H9 (cell line): Measurements from ENCODE around the gene ACAD10. TPM values are rescaled to one million over a fixed set of nuclear protein-coding genes. Genes with fewer than 3 reads are reported as not detected.

Experiments
- DNase-seq: peaks from one replicate; pipeline ENCODE4 v3.0.0-alpha.2; 2017
- H2AFZ ChIP-seq: one replicate; pipeline ENCODE4 v1.6.1; 2013; ENCODE audit warnings: mild to moderate bottlenecking, low read length, control low read depth, moderate library complexity
- H2AK5ac ChIP-seq: 2 replicates; pipeline ENCODE4 v1.6.1; 2013; ENCODE audit warnings: low read length, control low read depth, mixed read lengths; ENCODE audit not compliant: insufficient read length
- H2BK120ac ChIP-seq: one replicate; pipeline ENCODE4 v1.6.1; 2013; ENCODE audit warnings: low read depth, mild to moderate bottlenecking, low read length, control low read depth, inconsistent platforms; ENCODE audit not compliant: poor library complexity, severe bottlenecking
- H2BK12ac ChIP-seq: 2 replicates; pipeline ENCODE4 v1.6.1; 2013; ENCODE audit warnings: low read length, control low read depth, mixed read lengths, low read depth; ENCODE audit not compliant: insufficient read length
- H2BK15ac ChIP-seq: 2 replicates; pipeline ENCODE4 v1.6.1; 2013; ENCODE audit warnings: low read depth, low read length, control low read depth
- H2BK20ac ChIP-seq: one replicate; pipeline ENCODE4 v1.6.1; 2013; ENCODE audit warnings: low read depth, mild to moderate bottlenecking, low read length, control low read depth, inconsistent platforms; ENCODE audit not compliant: poor library complexity, severe bottlenecking
- H2BK5ac ChIP-seq: 2 replicates; pipeline ENCODE4 v1.6.1; 2013; ENCODE audit warnings: low read length, control low read depth, mixed read lengths; ENCODE audit not compliant: insufficient read length
- H3K14ac ChIP-seq: 2 replicates; pipeline ENCODE4 v1.6.1; 2013; ENCODE audit warnings: low read length, control low read depth; ENCODE audit not compliant: insufficient read depth
- H3K18ac ChIP-seq: 2 replicates; pipeline ENCODE4 v1.6.1; 2013; ENCODE audit warnings: low read depth, mild to moderate bottlenecking, mixed read lengths, low read length, control low read depth; ENCODE audit not compliant: insufficient read length
- H3K23ac ChIP-seq: 2 replicates; pipeline ENCODE4 v1.6.1; 2013; ENCODE audit warnings: low read length, control low read depth, mixed read lengths, low read depth; ENCODE audit not compliant: insufficient read length
- H3K23me2 ChIP-seq: 2 replicates; pipeline ENCODE4 v1.6.1; 2013; ENCODE audit warnings: low read depth, mild to moderate bottlenecking, mixed read lengths, low read length, control low read depth; ENCODE audit not compliant: insufficient read length, poor library complexity, severe bottlenecking
- H3K27ac ChIP-seq: 2 replicates; pipeline ENCODE4 v1.5.1; 2013; ENCODE audit warnings: low read length, control low read depth, mixed read lengths, low read depth; ENCODE audit not compliant: insufficient read length
- H3K27me3 ChIP-seq: 2 replicates; pipeline ENCODE4 v1.6.1; 2013; ENCODE audit warnings: low read length, control low read depth, inconsistent platforms; ENCODE audit not compliant: insufficient read depth
- H3K4ac ChIP-seq: 2 replicates; pipeline ENCODE4 v1.6.1; 2013; ENCODE audit warnings: low read depth, mild to moderate bottlenecking, control low read depth, inconsistent platforms, low read length, moderate library complexity
- H3K4me1 ChIP-seq: 2 replicates; pipeline ENCODE4 v1.6.1; 2013; ENCODE audit warnings: low read length, control low read depth, inconsistent platforms; ENCODE audit not compliant: insufficient read depth
- H3K4me2 ChIP-seq: 2 replicates; pipeline ENCODE4 v1.6.1; 2013; ENCODE audit warnings: low read length, control low read depth, mixed read lengths; ENCODE audit not compliant: insufficient read length, insufficient read depth
- H3K56ac ChIP-seq: 2 replicates; pipeline ENCODE4 v1.6.1; 2013; ENCODE audit warnings: low read depth, mild to moderate bottlenecking, mixed read lengths, low read length, control low read depth; ENCODE audit not compliant: insufficient read length
- H3K79me1 ChIP-seq: 2 replicates; pipeline ENCODE4 v1.6.1; 2013; ENCODE audit warnings: low read depth, mild to moderate bottlenecking, moderate library complexity, low read length, control low read depth, inconsistent platforms; ENCODE audit not compliant: insufficient read depth, poor library complexity, severe bottlenecking
- H3K79me2 ChIP-seq: 2 replicates; pipeline ENCODE4 v1.6.1; 2013; ENCODE audit warnings: low read length, control low read depth, inconsistent platforms; ENCODE audit not compliant: insufficient read depth
- H3K9ac ChIP-seq: 2 replicates; pipeline ENCODE4 v1.6.1; 2013; ENCODE audit warnings: low read length, control low read depth, mixed read lengths; ENCODE audit not compliant: insufficient read length; ENCODE audit errors: extremely low read depth
- H3K9me3 ChIP-seq: one replicate; pipeline ENCODE4 v1.6.1; 2013; ENCODE audit warnings: low read depth, low read length, inconsistent platforms; ENCODE audit not compliant: control insufficient read depth
- H3T11ph ChIP-seq: one replicate; pipeline ENCODE4 v1.6.1; 2013; ENCODE audit warnings: mild to moderate bottlenecking, low read length, control low read depth, inconsistent platforms
- H4K20me1 ChIP-seq: one replicate; pipeline ENCODE4 v1.6.1; 2013; ENCODE audit not compliant: control insufficient read depth, insufficient read length, insufficient read depth
- H4K5ac ChIP-seq: 2 replicates; pipeline ENCODE4 v1.6.1; 2013; ENCODE audit warnings: low read depth, mild to moderate bottlenecking, mixed read lengths, low read length, control low read depth; ENCODE audit not compliant: insufficient read length
- H4K8ac ChIP-seq: replicated peaks from 2 replicates; pipeline ENCODE4 v1.6.1; 2013; ENCODE audit warnings: low read length, control low read depth, mixed read lengths, low read depth; ENCODE audit not compliant: insufficient read length
- H4K91ac ChIP-seq: 2 replicates; pipeline ENCODE4 v1.6.1; 2013; ENCODE audit warnings: low read depth, mild to moderate bottlenecking, moderate library complexity, mixed read lengths, low read length, control low read depth; ENCODE audit not compliant: insufficient read length
- H3K27ac Mint-ChIP-seq, 3 experiments: 2 replicates in 2 of 3; 3 replicates in 1 of 3; pipeline ENCODE4 v1.8.0; 2020 to 2021; ENCODE audit warnings: mixed read lengths in 3 of 3, mild to moderate bottlenecking in 1 of 3, moderate library complexity in 1 of 3
- H3K27me3 Mint-ChIP-seq: 2 replicates; pipeline ENCODE4 v1.8.0; 2021; ENCODE audit warnings: low read depth, mild to moderate bottlenecking, moderate library complexity, mixed read lengths
- H3K36me3 Mint-ChIP-seq, 3 experiments: 2 replicates in 2 of 3; 3 replicates in 1 of 3; pipeline ENCODE4 v1.8.0; 2020 to 2021; ENCODE audit warnings: low read depth in 3 of 3, mixed read lengths in 3 of 3; ENCODE audit not compliant: insufficient read depth in 1 of 3
- H3K4me1 Mint-ChIP-seq, 2 experiments: 2 replicates each; pipeline ENCODE4 v1.8.0; 2020; ENCODE audit warnings: mixed read lengths in 2 of 2
- H3K4me3 Mint-ChIP-seq, 2 experiments: 2 replicates in 1 of 2; 3 replicates in 1 of 2; pipeline ENCODE4 v1.8.0; 2020 to 2021; ENCODE audit warnings: mild to moderate bottlenecking in 2 of 2, mixed read lengths in 2 of 2, moderate library complexity in 1 of 2
- H3K9me3 Mint-ChIP-seq, 2 experiments: 2 replicates in 1 of 2; 3 replicates in 1 of 2; pipeline ENCODE4 v1.8.0; 2020; ENCODE audit warnings: mild to moderate bottlenecking in 2 of 2, mixed read lengths in 2 of 2, moderate library complexity in 1 of 2
- CTCF ChIP-seq: fragments of 200-600 bp; sonication (generic); conservative IDR thresholded peaks from 3 replicates; pipeline ENCODE4 v1.8.0; 2021; ENCODE audit warnings: antibody characterized with exemption, mild to moderate bottlenecking
- WGBS: extraction: QIAGEN DNeasy Blood & Tissue Kit; methylation state at CpG from one replicate; pipeline ENCODE4 v1.1.7; 2013; ENCODE audit warnings: missing lambda C conversion rate, low lambda C conversion rate, mixed read lengths; ENCODE audit not compliant: insufficient read length; ENCODE audit errors: extremely low coverage; 5-methylcytosine and 5-hydroxymethylcytosine counted together
- total RNA-seq: library from RNA; stranded (reverse); gene quantifications from 2 replicates; pipeline ENCODE4 v1.2.1, GENCODE V29; 2021

Gene ACAD10
- total RNA-seq, 1 experiment from 2014 or later, result 25.7 TPM

GRCh38 chr12:111749391-111749790, 63.5 kb downstream of the ACAD10 start:
- Histone ChIP-seq H2AK5ac (no peak overlapping the region), H3K18ac (no peak overlapping the region), H2BK20ac (no peak overlapping the region), H3K79me2 (no peaks in the 10 kb centered on the region), H4K8ac (no peak overlapping the region), H3K79me1 (no peaks in the 10 kb centered on the region), H4K5ac (no peak overlapping the region), H2BK15ac (no peak overlapping the region), H3K56ac (no peak overlapping the region), H3K14ac (no peak overlapping the region), H2BK120ac (no peak overlapping the region), H4K91ac (no peak overlapping the region), H3T11ph (no peak overlapping the region), H4K20me1 (no peaks in the 10 kb centered on the region), H2BK5ac (no peak overlapping the region), H3K27ac (no peak overlapping the region), H3K4me1 (no peaks in the 10 kb centered on the region; the same call in 1 of the 2 replicates), H3K9me3 (no peaks in the 10 kb centered on the region), H2AFZ (no peak overlapping the region), H3K4ac (no peak overlapping the region), H3K4me2 (no peak overlapping the region), H3K23ac (no peak overlapping the region), H3K27me3 (no peaks in the 10 kb centered on the region), H3K9ac (no peak overlapping the region), H3K23me2 (no peaks in the 10 kb centered on the region), H2BK12ac (no peak overlapping the region)
- no peak for DNase-seq
- no peaks in the 10 kb centered on the region for H3K9me3 Mint-ChIP-seq
- no peak for TF ChIP-seq CTCF
- no peak overlapping the region for H3K4me3 Mint-ChIP-seq
- H3K27ac Mint-ChIP-seq, result no peak overlapping the region
- WGBS, result no CpG with 5 or more reads among the region's 4 CpGs
- no peaks in the 10 kb centered on the region for H3K27me3 Mint-ChIP-seq
- H3K36me3 Mint-ChIP-seq, result peaks cover 10 to 26% (median 15%) of the 10 kb centered on the region in 3 experiments
- 0 out of 4 replicates have a peak, but pooled peaks cover 0 to 4% of the 10 kb centered on the region in 2 experiments for H3K4me1 Mint-ChIP-seq
